GM12801 (cell line): ENCODE measurements around the gene CAPN8.

Experiments used
- TF ChIP-seq, protein P1 (sequence below): IDR thresholded peaks from one replicate; pipeline ENCODE4 v1.5.1; 2011; ENCODE audit warnings: control low read depth; ENCODE audit not compliant: insufficient read length; ENCODE audit errors: extremely low read depth

Gene CAPN8

GRCh38 chr1:223621312-223621734 lies 44.2 kb downstream of the CAPN8 start:
- TF ChIP-seq, protein P1, sequence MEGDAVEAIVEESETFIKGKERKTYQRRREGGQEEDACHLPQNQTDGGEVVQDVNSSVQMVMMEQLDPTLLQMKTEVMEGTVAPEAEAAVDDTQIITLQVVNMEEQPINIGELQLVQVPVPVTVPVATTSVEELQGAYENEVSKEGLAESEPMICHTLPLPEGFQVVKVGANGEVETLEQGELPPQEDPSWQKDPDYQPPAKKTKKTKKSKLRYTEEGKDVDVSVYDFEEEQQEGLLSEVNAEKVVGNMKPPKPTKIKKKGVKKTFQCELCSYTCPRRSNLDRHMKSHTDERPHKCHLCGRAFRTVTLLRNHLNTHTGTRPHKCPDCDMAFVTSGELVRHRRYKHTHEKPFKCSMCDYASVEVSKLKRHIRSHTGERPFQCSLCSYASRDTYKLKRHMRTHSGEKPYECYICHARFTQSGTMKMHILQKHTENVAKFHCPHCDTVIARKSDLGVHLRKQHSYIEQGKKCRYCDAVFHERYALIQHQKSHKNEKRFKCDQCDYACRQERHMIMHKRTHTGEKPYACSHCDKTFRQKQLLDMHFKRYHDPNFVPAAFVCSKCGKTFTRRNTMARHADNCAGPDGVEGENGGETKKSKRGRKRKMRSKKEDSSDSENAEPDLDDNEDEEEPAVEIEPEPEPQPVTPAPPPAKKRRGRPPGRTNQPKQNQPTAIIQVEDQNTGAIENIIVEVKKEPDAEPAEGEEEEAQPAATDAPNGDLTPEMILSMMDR = no peak

DNA sequence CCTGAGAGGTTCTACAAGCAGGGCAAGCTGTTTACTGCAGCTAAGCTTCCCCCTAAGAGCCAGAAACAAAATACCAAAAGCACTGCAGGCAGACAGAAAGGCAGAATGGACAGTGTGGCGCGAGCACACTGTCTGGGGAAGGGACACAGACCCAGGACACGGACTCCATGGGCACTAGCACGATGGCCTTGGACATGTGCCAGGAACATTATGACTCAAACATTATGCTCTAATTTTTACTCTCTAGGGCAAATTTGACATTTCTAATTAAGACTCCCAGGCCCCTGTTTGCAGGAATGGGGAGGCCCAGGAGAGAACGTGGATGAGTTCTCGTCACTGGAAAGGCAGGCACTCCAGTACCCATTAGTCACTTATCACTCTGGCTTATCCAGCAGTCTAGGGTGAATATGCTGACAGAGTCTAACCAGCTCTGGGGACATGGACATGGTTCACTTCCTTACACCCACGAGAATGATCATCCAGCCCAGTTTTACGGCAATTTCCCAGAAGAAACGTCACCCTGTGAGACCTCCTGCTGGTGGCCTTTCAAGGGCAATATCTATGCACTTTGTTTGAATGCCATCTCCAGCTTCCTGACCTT lies 45.1 kb downstream of the CAPN8 start:
- TF ChIP-seq, protein P1 = no peak

- TF ChIP-seq, protein P1 = no peak
These were observed 46.8 kb downstream of the CAPN8 start for GRCh38 chr1:223618680-223619079.

DNA sequence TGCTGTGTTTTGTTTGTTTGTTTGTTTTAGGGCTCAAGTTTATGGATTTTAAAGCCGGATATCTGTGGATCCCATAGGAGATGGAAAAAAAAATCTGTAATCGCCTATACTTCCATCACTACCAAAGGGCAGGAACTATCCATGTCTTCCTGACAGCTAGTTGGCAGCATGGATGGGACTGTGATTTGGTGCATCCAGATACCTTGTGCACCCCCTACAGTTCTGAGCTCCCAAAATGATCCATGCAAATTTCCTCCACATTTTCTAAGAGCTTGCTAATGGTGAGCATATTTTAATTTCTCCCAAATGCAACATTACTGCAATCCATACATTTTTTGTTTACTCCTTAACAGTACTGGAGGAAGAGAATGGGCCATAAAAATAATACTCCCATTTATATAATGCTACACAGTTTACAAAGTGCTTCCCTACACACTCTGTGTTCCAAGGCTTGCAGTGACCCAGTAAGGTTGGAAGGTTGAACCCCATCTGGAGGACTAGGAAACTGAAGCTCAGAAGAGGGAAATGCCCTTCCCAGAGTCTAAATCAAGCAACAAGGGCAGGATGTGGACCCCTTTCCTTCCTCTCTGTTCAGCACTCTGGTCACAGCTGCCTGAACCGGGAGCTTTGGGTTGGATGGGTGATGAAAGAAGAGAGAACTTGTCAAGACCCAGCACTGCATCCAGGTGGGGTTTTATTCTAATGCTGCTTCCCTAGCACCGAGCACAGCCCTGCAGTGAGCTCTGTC lies 48.0 kb downstream of the CAPN8 start:
- TF ChIP-seq, protein P1 = no peak

GRCh38 chr1:223616586-223616985 lies 48.9 kb downstream of the CAPN8 start:
- TF ChIP-seq, protein P1 = no peak

DNA sequence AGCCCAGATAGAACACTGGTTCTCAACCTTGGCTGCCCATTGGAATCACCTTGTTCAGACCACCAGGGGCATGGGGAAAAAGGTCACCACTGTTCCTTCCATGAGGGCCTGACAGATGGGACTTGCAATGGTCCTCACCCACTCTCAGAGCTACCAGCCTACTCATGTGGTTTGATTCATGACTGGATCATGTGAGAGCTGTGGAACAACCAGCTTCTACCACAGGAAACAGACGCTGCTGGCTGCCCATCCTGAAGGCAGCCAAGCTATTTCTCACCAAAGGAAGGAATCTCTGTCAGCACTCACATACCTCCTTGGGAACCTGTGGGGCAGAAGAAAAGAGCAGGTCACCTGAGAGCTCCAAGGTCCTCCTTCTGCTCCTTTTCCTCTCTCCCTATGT lies 53.6 kb downstream of the CAPN8 start:
- TF ChIP-seq, protein P1 = no peak

DNA sequence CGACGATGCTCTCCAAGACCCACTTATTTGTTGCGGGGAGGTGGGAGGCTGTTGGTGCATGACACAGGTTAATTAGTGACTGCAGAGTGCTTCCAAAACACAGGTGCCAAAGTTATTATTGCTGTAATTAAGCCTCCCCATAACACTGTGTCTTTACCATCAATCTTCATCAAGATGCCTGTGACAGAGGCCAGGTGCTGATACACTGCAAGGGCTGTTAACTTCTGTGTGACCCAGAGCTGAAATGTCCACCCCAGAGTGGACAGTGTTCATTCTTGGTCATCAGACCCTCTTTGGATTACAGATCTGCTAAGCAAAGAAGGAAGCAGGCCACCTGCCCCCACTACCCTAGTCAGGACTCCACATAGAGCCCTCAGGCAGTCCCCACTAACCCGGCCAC lies 55.5 kb downstream of the CAPN8 start:
- TF ChIP-seq, protein P1 = no peak
